CD14-positive monocyte (primary cell): ENCODE results near the gene RNPS1. TPM values are rescaled to one million over a fixed set of nuclear protein-coding genes. Genes with fewer than 3 reads are reported as not detected.

Source experiments
- DNase-seq, 3 donors: peaks; one replicate each; pipeline ENCODE4 v3.0.0-alpha.2; 2011 to 2022
- H2AFZ ChIP-seq: 2 replicates; pipeline ENCODE4 v1.6.0; 2012; ENCODE audit warnings: mild to moderate bottlenecking, low read depth, low read length, inconsistent platforms; ENCODE audit not compliant: insufficient read depth, poor library complexity, severe bottlenecking
- H3K27ac ChIP-seq, 2 donors: 1 replicate in 1 of 2; 2 replicates in 1 of 2; pipeline ENCODE4 v1.5.1; 2012 to 2013; ENCODE audit warnings: low read length in 2 of 2, control low read depth in 1 of 2, inconsistent platforms in 1 of 2, low read depth in 1 of 2, mild to moderate bottlenecking in 1 of 2
- H3K27me3 ChIP-seq, 2 donors: one replicate each; pipeline versions ENCODE4 v1.6.0 to v1.6.1; 2011 to 2013; ENCODE audit warnings: low read length in 2 of 2; ENCODE audit not compliant: control insufficient read depth in 2 of 2, insufficient read depth in 2 of 2
- H3K36me3 ChIP-seq, 2 donors: replicated peaks in 1 of 2; 1 replicate in 1 of 2; 2 replicates in 1 of 2; pipeline versions ENCODE4 v1.5.1 to v1.6.1; 2012 to 2013; ENCODE audit warnings: low read length in 2 of 2, control low read depth in 1 of 2, inconsistent platforms in 1 of 2, mild to moderate bottlenecking in 1 of 2; ENCODE audit not compliant: insufficient read depth in 2 of 2, control insufficient read depth in 1 of 2
- H3K4me1 ChIP-seq, 2 donors: 1 replicate in 1 of 2; 2 replicates in 1 of 2; pipeline versions ENCODE4 v1.5.1 to v1.6.1; 2012 to 2013; ENCODE audit warnings: low read length in 2 of 2, control low read depth in 1 of 2, inconsistent platforms in 1 of 2, mild to moderate bottlenecking in 1 of 2, moderate library complexity in 1 of 2; ENCODE audit not compliant: insufficient read depth in 2 of 2, control insufficient read depth in 1 of 2
- H3K4me2 ChIP-seq: replicated peaks from 2 replicates; pipeline ENCODE3; 2012; ENCODE audit warnings: low read length, moderate library complexity, mild to moderate bottlenecking; ENCODE audit not compliant: poor library complexity, severe bottlenecking; ENCODE audit errors: extremely low read depth
- H3K4me3 ChIP-seq, 3 experiments: fragments of 200-600 bp in 1 of 3; sonication (generic) in 1 of 3; replicated peaks in 1 of 3; 1 replicate in 2 of 3; 2 replicates in 1 of 3; pipeline ENCODE4 v1.5.1; 2011 to 2013; ENCODE audit warnings: low read length in 3 of 3, mild to moderate bottlenecking in 3 of 3, control low read depth in 2 of 3, low read depth in 2 of 3, inconsistent platforms in 1 of 3, moderate library complexity in 1 of 3
- H3K79me2 ChIP-seq: 2 replicates; pipeline ENCODE4 v1.6.0; 2012; ENCODE audit warnings: mild to moderate bottlenecking, control low read depth, inconsistent platforms, low read length, moderate library complexity; ENCODE audit not compliant: insufficient read depth
- H3K9ac ChIP-seq: 2 replicates; pipeline ENCODE4 v1.6.0; 2017; ENCODE audit warnings: low read length, mild to moderate bottlenecking; ENCODE audit not compliant: insufficient read depth, poor library complexity, severe bottlenecking
- H3K9me3 ChIP-seq, 2 donors: replicated peaks in 1 of 2; 1 replicate in 1 of 2; 2 replicates in 1 of 2; pipeline versions ENCODE4 v1.5.1 to v1.6.1; 2012 to 2013; ENCODE audit warnings: low read length in 2 of 2, control low read depth in 1 of 2; ENCODE audit not compliant: control insufficient read depth in 1 of 2, insufficient read depth in 1 of 2
- H4K20me1 ChIP-seq: 2 replicates; pipeline ENCODE4 v1.6.0; 2012; ENCODE audit warnings: mild to moderate bottlenecking, low read length, control low read depth, moderate library complexity; ENCODE audit not compliant: insufficient read depth
- H3K27ac Mint-ChIP-seq, 7 donors: one replicate each; pipeline ENCODE4 v1.8.0; 2020; ENCODE audit warnings: mild to moderate bottlenecking in 7 of 7, mixed read lengths in 7 of 7, moderate library complexity in 6 of 7, inconsistent platforms in 2 of 7
- H3K27me3 Mint-ChIP-seq, 3 donors: one replicate each; pipeline ENCODE4 v1.8.0; 2021 to 2022; ENCODE audit warnings: low read depth in 3 of 3, mild to moderate bottlenecking in 3 of 3, mixed read lengths in 3 of 3, moderate library complexity in 3 of 3, inconsistent platforms in 1 of 3
- H3K36me3 Mint-ChIP-seq, 2 donors: one replicate each; pipeline ENCODE4 v1.8.0; 2020; ENCODE audit warnings: mixed read lengths in 2 of 2, inconsistent platforms in 1 of 2, mild to moderate bottlenecking in 1 of 2
- H3K4me1 Mint-ChIP-seq: one replicate; pipeline ENCODE4 v1.8.0; 2020; ENCODE audit warnings: mild to moderate bottlenecking, mixed read lengths
- H3K4me3 Mint-ChIP-seq, 2 donors: one replicate each; pipeline ENCODE4 v1.8.0; 2020; ENCODE audit warnings: mild to moderate bottlenecking in 2 of 2, mixed read lengths in 2 of 2, moderate library complexity in 1 of 2
- H3K9me3 Mint-ChIP-seq, 7 donors: one replicate each; pipeline ENCODE4 v1.8.0; 2020 to 2022; ENCODE audit warnings: mixed read lengths in 7 of 7, mild to moderate bottlenecking in 6 of 7, moderate library complexity in 6 of 7, inconsistent platforms in 2 of 7
- WGBS: methylation state at CpG from one replicate; pipeline ENCODE4 v1.1.5; 2013; ENCODE audit warnings: missing lambda C conversion rate; ENCODE audit not compliant: insufficient coverage; 5-methylcytosine and 5-hydroxymethylcytosine counted together
- intact Hi-C, 2 donors: fragments of 100-400 bp; cut with micrococcal nuclease; formaldehyde crosslinking; loops; one replicate each; pipeline versions ENCODE4 v1.15.0 to v1.15.1; 2023
- polyA plus RNA-seq, 3 donors: library from polyadenylated mRNA; depleted of rRNA in 1 of 3; unstranded in 2 of 3; stranded (reverse) in 1 of 3; fragments of 300-500 nt in 2 of 3; fragments of >200 nt in 1 of 3; fragmentation: Illumina TruSeq in 2 of 3; gene quantifications; 1 replicate in 2 of 3; 2 replicates in 1 of 3; pipeline ENCODE4 v1.2.3, GENCODE V29; 2012 to 2021
- TF ChIP-seq, protein P1 (sequence below): fragments of 200-600 bp; IDR thresholded peaks from one replicate; pipeline ENCODE4 v1.8.0; 2022; ENCODE audit warnings: antibody characterized with exemption, mild to moderate bottlenecking

The RNPS1 gene
- polyA plus RNA-seq, 3 donors: 93.7 to 176 (median 106) TPM

DNA sequence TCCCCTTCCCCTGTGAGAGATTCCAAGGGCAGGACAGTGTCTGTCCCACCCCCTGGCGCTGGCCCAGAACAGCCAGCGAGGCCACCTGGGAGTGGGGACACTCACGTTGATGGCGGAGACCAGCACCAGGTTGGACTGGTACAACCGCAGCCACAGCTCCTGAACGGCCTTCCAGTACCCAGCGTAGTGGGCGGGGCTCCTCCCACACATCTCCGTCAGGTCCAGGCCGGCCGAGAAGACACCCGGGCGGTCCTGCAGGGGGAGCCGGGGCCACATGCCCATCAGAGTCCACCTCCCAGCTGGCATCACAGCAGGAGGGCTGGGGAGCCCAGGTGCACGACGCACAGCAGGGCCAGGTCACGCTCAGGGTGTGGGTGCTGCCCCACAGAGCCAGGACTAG lies 23.6 kb downstream of the RNPS1 start:
- 89% methylated on average over 8 of the region's 17 CpGs for WGBS
- intact Hi-C loops: loop anchor here in 1 of 2 donors (10.0 kb wide), 1 partner anchor 240 kb away; the partner anchor contains the start of gene ZNF598
- Histone ChIP-seq H3K9ac (no peak overlapping the region), H3K36me3 (peaks cover 47 to 54% of the 10 kb centered on the region in 2 donors), H2AFZ (no peak overlapping the region), H3K27me3 (no peaks in the 10 kb centered on the region), H4K20me1 (no peaks in the 10 kb centered on the region), H3K79me2 (peaks cover 5% of the 10 kb centered on the region), H3K4me1 (no peaks in the 10 kb centered on the region), H3K4me3 (no peak overlapping the region), H3K9me3 (no peaks in the 10 kb centered on the region), H3K27ac (no peak overlapping the region), H3K4me2 (no peak overlapping the region)
- Mint-ChIP-seq H3K4me1 (peaks cover 3% of the 10 kb centered on the region), H3K36me3 (peaks cover 42 to 75% of the 10 kb centered on the region in 2 donors), H3K9me3 (peaks cover 0 to 3% (median 0%) of the 10 kb centered on the region in 7 donors), H3K27me3 (peaks cover 2 to 4% (median 3%) of the 10 kb centered on the region in 3 donors), H3K27ac (no peak overlapping the region), H3K4me3 (no peak overlapping the region)
- no peak for DNase-seq
- TF ChIP-seq, protein P1, sequence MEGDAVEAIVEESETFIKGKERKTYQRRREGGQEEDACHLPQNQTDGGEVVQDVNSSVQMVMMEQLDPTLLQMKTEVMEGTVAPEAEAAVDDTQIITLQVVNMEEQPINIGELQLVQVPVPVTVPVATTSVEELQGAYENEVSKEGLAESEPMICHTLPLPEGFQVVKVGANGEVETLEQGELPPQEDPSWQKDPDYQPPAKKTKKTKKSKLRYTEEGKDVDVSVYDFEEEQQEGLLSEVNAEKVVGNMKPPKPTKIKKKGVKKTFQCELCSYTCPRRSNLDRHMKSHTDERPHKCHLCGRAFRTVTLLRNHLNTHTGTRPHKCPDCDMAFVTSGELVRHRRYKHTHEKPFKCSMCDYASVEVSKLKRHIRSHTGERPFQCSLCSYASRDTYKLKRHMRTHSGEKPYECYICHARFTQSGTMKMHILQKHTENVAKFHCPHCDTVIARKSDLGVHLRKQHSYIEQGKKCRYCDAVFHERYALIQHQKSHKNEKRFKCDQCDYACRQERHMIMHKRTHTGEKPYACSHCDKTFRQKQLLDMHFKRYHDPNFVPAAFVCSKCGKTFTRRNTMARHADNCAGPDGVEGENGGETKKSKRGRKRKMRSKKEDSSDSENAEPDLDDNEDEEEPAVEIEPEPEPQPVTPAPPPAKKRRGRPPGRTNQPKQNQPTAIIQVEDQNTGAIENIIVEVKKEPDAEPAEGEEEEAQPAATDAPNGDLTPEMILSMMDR: no peak

GRCh38 chr16:2243781-2244180 lies 24.1 kb downstream of the RNPS1 start:
- peaks cover 5% of the 10 kb centered on the region for H3K79me2 ChIP-seq
- no peaks in the 10 kb centered on the region for H3K9me3 ChIP-seq
- Mint-ChIP-seq H3K4me1 (peaks cover 3% of the 10 kb centered on the region), H3K27me3 (peaks cover 4 to 7% (median 5%) of the 10 kb centered on the region in 3 donors), H3K36me3 (peaks cover 42 to 76% of the 10 kb centered on the region in 2 donors), H3K4me3 (no peak overlapping the region), H3K9me3 (peaks cover 0 to 3% (median 0%) of the 10 kb centered on the region in 7 donors), H3K27ac (no peak overlapping the region)
- 89% methylated on average over 5 of the region's 11 CpGs for WGBS
- H3K27me3 ChIP-seq: peaks cover 0 to 1% of the 10 kb centered on the region in 2 donors
- DNase-seq: no peak
- no peak overlapping the region for H2AFZ ChIP-seq
- no peak overlapping the region for H3K4me2 ChIP-seq
- no peaks in the 10 kb centered on the region for H3K4me1 ChIP-seq
- H3K36me3 ChIP-seq: peaks cover 47 to 55% of the 10 kb centered on the region in 2 donors
- peaks cover 1% of the 10 kb centered on the region for H4K20me1 ChIP-seq
- no peak overlapping the region for H3K27ac ChIP-seq
- TF ChIP-seq, protein P1: no peak
- intact Hi-C loops: loop anchor here in 1 of 2 donors (10.0 kb wide), 1 partner anchor 239 kb away; the partner anchor contains the start of gene ZNF598
- no peak overlapping the region for H3K4me3 ChIP-seq
- H3K9ac ChIP-seq: no peak overlapping the region
